ENCODE results near the gene PRDM5. TPM values are rescaled to one million over a fixed set of nuclear protein-coding genes. Genes with fewer than 3 reads are reported as not detected.

Gene PRDM5
- total and polyA plus RNA-seq, 2 donors (not counting 3 experiments of a cell fraction or from before 2014, with no cell fraction given): 2.2 to 8.1 TPM

GRCh38 chr4:120760047-120760446 is 162.5 kb downstream of the PRDM5 start:
- intact Hi-C loops (cut with micrococcal nuclease) (no loop called here), dilution Hi-C loops (cut with MboI; ENCODE audit: extremely low pct_ligation_motif_present, low sequenced_read_pairs) (no loop called here)
- no peaks in the 10 kb centered on the region for H3K9me1 ChIP-seq (replicated peaks; ENCODE audit: control insufficient read depth, extremely low read depth, insufficient read depth, low read length)
- H3K9me3 ChIP-seq (replicated peaks; ENCODE audit: control insufficient read depth, insufficient read depth, low read length): no peaks in the 10 kb centered on the region
- H3K9ac ChIP-seq (replicated peaks; ENCODE audit: extremely low read depth, insufficient read depth, low read length): no peak overlapping the region
- ChIA-PET CTCF (interaction anchor here (1.3 kb wide), 1 partner anchor 114 kb away, joined by 3 read pairs; no protein-coding TSS in a partner anchor), POLR2A (no interaction called here)
- FAIRE-seq (no peak), DNase-seq (ENCODE audit: low read depth, low spot score) (no peak)
- no peaks in the 10 kb centered on the region for H3K4me1 ChIP-seq (ENCODE audit: control insufficient read depth, extremely low read depth, insufficient read depth, low read length)
- no peak for TF ChIP-seq GATA2 (IDR thresholded peaks at IDR 0.05; ENCODE audit: insufficient read depth, insufficient read length, low read depth, low read length)
- TF ChIP-seq EZH2 (IDR thresholded peaks at IDR 0.05; ENCODE audit: borderline replicate concordance, low read depth, low read length, severe bottlenecking): no peak
- no peak for TF ChIP-seq MYC (IDR thresholded peaks at IDR 0.05; ENCODE audit: low read depth, low read length)
- TF ChIP-seq JUN (IDR thresholded peaks at IDR 0.05; ENCODE audit: borderline replicate concordance, insufficient read depth, insufficient read length, low read depth): no peak
- TF ChIP-seq MAX (IDR thresholded peaks at IDR 0.05; ENCODE audit: insufficient read depth, insufficient read length): no peak
- no peak for TF ChIP-seq POLR2AphosphoS5 (IDR thresholded peaks at IDR 0.05; ENCODE audit: insufficient read depth, low read depth, low read length)
- no peak for TF ChIP-seq FOS (IDR thresholded peaks at IDR 0.05; ENCODE audit: borderline replicate concordance, insufficient read depth, low read length)
- no peak for TF ChIP-seq POLR2A (IDR thresholded peaks at IDR 0.05; ENCODE audit: low read depth, low read length)
- BruUV-seq (replicated peaks): no TSS peak
- H3K4me3 ChIP-seq (replicated peaks in 1 of 3; ENCODE audit: insufficient read depth in 1 of 3, low read depth in 1 of 3, low read length in 3 of 3): no peak overlapping the region
- H4K20me1 ChIP-seq (replicated peaks; ENCODE audit: control insufficient read depth, extremely low read depth, insufficient read depth, low read length): no peaks in the 10 kb centered on the region
- H3K27ac ChIP-seq (ENCODE audit: insufficient read depth, low read depth, low read length): no peak overlapping the region
- no peak overlapping the region for H2AFZ ChIP-seq (ENCODE audit: low read depth, low read length)
- H3K79me2 ChIP-seq (ENCODE audit: control insufficient read depth, insufficient read depth, low read length): no peaks in the 10 kb centered on the region
- no peaks in the 10 kb centered on the region for H3K27me3 ChIP-seq (ENCODE audit: control insufficient read depth in 2 of 2, insufficient read depth in 2 of 2, low read length in 2 of 2)
- H3K4me2 ChIP-seq (ENCODE audit: insufficient read depth, low read length): no peak overlapping the region
- no peaks in the 10 kb centered on the region for H3K36me3 ChIP-seq (ENCODE audit: control insufficient read depth in 2 of 2, extremely low read depth in 1 of 2, insufficient read depth in 2 of 2, low read length in 2 of 2)

GRCh38 chr4:120755864-120756263 is 166.7 kb downstream of the PRDM5 start:
- ChIA-PET CTCF (no interaction called here), POLR2A (no interaction called here)
- DNase-seq (ENCODE audit: low read depth, low spot score): no peak
- Histone ChIP-seq H3K79me2 (ENCODE audit: control insufficient read depth, insufficient read depth, low read length) (no peaks in the 10 kb centered on the region), H3K4me1 (ENCODE audit: control insufficient read depth, extremely low read depth, insufficient read depth, low read length) (no peaks in the 10 kb centered on the region), H4K20me1 (replicated peaks; ENCODE audit: control insufficient read depth, extremely low read depth, insufficient read depth, low read length) (no peaks in the 10 kb centered on the region), H3K9ac (replicated peaks; ENCODE audit: extremely low read depth, insufficient read depth, low read length) (no peak overlapping the region), H3K36me3 (ENCODE audit: control insufficient read depth in 2 of 2, extremely low read depth in 1 of 2, insufficient read depth in 2 of 2, low read length in 2 of 2) (no peaks in the 10 kb centered on the region), H3K4me3 (replicated peaks in 1 of 3; ENCODE audit: insufficient read depth in 1 of 3, low read depth in 1 of 3, low read length in 3 of 3) (no peak overlapping the region), H2AFZ (ENCODE audit: low read depth, low read length) (no peak overlapping the region), H3K4me2 (ENCODE audit: insufficient read depth, low read length) (no peak overlapping the region), H3K27ac (ENCODE audit: insufficient read depth, low read depth, low read length) (no peak overlapping the region), H3K9me1 (replicated peaks; ENCODE audit: control insufficient read depth, extremely low read depth, insufficient read depth, low read length) (no peaks in the 10 kb centered on the region), H3K27me3 (ENCODE audit: control insufficient read depth in 2 of 2, insufficient read depth in 2 of 2, low read length in 2 of 2) (no peaks in the 10 kb centered on the region), H3K9me3 (replicated peaks; ENCODE audit: control insufficient read depth, insufficient read depth, low read length) (no peaks in the 10 kb centered on the region)
- TF ChIP-seq MAX (IDR thresholded peaks at IDR 0.05; ENCODE audit: insufficient read depth, insufficient read length) (no peak), CTCF (IDR thresholded peaks at IDR 0.05; ENCODE audit: extremely low read depth in 1 of 2, insufficient read depth in 1 of 2, low read depth in 1 of 2, low read length in 2 of 2) (no peak), EZH2 (IDR thresholded peaks at IDR 0.05; ENCODE audit: borderline replicate concordance, low read depth, low read length, severe bottlenecking) (no peak), JUN (IDR thresholded peaks at IDR 0.05; ENCODE audit: borderline replicate concordance, insufficient read depth, insufficient read length, low read depth) (no peak), FOS (IDR thresholded peaks at IDR 0.05; ENCODE audit: borderline replicate concordance, insufficient read depth, low read length) (no peak), GATA2 (IDR thresholded peaks at IDR 0.05; ENCODE audit: insufficient read depth, insufficient read length, low read depth, low read length) (no peak), MYC (IDR thresholded peaks at IDR 0.05; ENCODE audit: low read depth, low read length) (no peak), POLR2AphosphoS5 (IDR thresholded peaks at IDR 0.05; ENCODE audit: insufficient read depth, low read depth, low read length) (no peak)
- BruUV-seq (replicated peaks): no TSS peak
- FAIRE-seq: no peak
- intact Hi-C loops (cut with micrococcal nuclease): no loop called here
- dilution Hi-C loops (cut with MboI; ENCODE audit: extremely low pct_ligation_motif_present, low sequenced_read_pairs): no loop called here

Data from endothelial cell of umbilical vein (primary cell).